Fibroblast of mammary gland (primary cell): Measurements from ENCODE around the gene CLHC1.

ENCODE experiments used
- DNase-seq: peaks from one replicate; pipeline ENCODE4 v3.0.0-alpha.2; 2010; ENCODE audit warnings: low read depth
- H3K4me3 ChIP-seq: 2 replicates; pipeline ENCODE4 v1.5.1; 2011; ENCODE audit warnings: low read depth, mild to moderate bottlenecking, low read length, moderate library complexity; ENCODE audit not compliant: control insufficient read depth
- TF ChIP-seq, protein P1 (sequence below): conservative IDR thresholded peaks from 2 replicates; pipeline ENCODE4 v1.5.1; 2011; ENCODE audit warnings: low read depth, low read length, inconsistent platforms; ENCODE audit not compliant: control insufficient read depth, insufficient read depth

CLHC1 gene

DNA sequence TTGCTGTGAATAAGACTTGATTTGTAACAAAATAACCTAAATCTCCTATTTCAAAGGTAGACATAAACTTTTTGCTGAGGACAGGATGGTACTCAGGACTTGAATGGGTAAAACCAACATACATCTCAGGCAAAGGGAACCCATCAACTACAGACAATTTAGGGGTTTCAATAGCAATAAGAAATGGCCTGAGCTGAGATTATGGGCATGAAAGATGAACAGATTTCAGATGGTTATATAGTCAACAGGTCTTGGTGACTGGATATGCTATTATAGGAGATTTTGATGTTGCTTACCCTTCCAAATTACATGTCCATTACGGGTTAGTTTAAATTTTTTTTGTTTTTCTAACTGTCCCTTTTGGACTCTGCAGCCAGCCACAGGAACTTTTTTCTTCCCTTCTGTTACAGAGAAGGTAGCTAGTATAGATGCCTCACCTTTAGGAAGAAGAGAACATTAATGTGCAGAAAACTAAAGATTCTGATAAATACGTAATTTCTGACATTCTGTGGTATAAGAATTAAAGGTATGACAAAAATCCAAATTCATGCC is 5.0 kb upstream of the CLHC1 start:
- DNase-seq = no peak
- no peak overlapping the region for H3K4me3 ChIP-seq
- TF ChIP-seq, protein P1, sequence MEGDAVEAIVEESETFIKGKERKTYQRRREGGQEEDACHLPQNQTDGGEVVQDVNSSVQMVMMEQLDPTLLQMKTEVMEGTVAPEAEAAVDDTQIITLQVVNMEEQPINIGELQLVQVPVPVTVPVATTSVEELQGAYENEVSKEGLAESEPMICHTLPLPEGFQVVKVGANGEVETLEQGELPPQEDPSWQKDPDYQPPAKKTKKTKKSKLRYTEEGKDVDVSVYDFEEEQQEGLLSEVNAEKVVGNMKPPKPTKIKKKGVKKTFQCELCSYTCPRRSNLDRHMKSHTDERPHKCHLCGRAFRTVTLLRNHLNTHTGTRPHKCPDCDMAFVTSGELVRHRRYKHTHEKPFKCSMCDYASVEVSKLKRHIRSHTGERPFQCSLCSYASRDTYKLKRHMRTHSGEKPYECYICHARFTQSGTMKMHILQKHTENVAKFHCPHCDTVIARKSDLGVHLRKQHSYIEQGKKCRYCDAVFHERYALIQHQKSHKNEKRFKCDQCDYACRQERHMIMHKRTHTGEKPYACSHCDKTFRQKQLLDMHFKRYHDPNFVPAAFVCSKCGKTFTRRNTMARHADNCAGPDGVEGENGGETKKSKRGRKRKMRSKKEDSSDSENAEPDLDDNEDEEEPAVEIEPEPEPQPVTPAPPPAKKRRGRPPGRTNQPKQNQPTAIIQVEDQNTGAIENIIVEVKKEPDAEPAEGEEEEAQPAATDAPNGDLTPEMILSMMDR = no peak

GRCh38 chr2:55235724-55236538 is 3.8 kb upstream of the CLHC1 start:
- H3K4me3 ChIP-seq = no peak overlapping the region
- no peak for DNase-seq

DNA sequence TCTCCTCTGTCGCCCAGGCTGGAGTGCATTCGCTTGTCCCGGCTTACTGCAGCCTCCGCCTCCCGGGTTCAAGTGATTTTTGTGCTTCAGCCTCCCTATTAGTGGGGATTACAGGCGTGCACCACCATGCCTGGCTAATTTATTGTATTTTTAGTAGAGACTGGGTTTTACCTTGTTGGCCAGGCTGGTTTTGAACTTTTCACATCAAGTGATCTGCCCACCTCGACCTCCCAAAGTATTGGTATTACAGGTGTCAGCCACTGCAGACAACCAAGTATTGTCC is 1.5 kb upstream of the CLHC1 start:
- TF ChIP-seq, protein P1 = no peak
- H3K4me3 ChIP-seq = peak overlapping the region; percentile 98
- no peak for DNase-seq

More at GRCh38 chr2:55235724-55236538, 3.8 kb upstream of the CLHC1 start:
- TF ChIP-seq, protein P1 = no peak

DNA sequence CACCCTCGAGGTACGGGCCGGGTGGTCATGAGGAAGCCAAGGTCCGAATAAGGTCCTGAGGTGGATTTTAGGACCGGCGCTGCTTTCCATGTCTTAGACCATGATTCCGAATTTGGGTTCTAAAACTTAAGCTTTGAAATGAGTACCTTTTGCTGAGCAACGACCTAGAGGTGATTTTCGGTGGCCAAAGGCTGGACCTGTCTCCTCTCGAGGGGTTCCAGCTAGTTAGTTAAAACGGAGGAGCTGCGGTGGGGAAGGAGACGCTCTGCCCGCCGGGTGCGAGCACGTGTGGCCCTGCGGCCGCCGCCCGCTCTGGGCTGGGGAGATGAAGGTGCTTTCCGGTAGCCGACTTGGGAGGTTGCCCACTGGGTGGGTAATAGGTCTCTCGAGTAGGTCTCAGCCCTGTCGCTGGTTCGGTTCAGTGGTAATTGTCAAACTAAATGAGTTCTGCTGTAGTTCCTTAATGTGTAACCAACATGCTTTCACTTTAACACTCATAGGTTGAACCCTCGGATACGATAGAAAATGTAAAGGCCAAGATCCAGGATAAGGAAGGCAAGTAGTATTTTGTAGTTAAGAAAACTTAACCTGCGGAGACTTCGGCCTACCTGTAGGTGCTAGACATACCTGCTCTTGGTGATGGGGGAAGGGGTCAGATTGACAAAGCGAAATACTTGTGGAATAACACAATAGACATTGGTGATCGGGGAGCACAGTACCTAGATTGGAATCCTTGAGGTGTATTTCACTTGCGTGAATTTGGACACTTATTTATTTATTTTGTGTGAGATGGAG is 967 bp upstream of the CLHC1 start:
- no peak for DNase-seq
- TF ChIP-seq, protein P1 = no peak
- H3K4me3 ChIP-seq = peak overlapping the region; percentile 98

DNA sequence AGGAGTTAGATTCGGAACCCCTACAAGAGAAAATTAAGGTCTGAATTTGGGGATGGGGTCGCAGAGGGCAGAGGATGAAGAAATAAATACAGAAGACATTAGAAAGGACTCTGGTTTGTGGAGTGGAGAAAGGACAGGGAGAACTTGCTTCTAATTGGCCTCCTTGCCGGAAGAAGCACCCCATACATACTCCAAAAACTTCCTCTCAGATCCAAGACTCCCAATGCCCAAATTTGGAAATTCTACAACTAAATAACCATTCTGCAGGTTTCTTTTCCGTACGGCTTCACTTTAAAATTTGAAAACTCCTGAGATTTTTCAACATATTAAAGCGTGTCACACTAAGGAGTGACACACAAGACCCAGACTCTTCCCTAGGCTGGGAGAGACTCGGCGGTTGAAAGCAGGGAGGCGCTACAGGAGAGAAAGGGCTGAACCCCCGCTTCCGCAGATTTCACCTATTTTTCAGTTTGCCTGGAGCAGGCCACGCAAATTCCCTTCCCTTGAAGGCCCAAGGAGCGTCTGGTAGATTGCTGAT is 478 bp downstream of the CLHC1 start:
- peak overlapping the region; percentile 98 for H3K4me3 ChIP-seq
- TF ChIP-seq, protein P1 = no peak
- DNase-seq = no peak

GRCh38 chr2:55230551-55230950 is 1.5 kb downstream of the CLHC1 start:
- TF ChIP-seq, protein P1 = no peak
- no peak overlapping the region for H3K4me3 ChIP-seq
- no peak for DNase-seq
